Measurements from ENCODE around the gene RAP1GAP2.
A peak's percentile ranks its signal among the peaks of the same experiment; 100 is the strongest.
"Not testable (repeated sequence)": the region's sequence is repeated elsewhere in the genome, so short reads cannot be mapped to it uniquely, and the experiment has no call there.

RAP1GAP2 gene

GRCh38 chr17:3073850-3074249 is 277.6 kb downstream of the RAP1GAP2 start:
- not testable (repeated sequence) for H3K9ac ChIP-seq (ENCODE audit: low read length); H3K9me3 ChIP-seq (ENCODE audit: low read length); H4K20me1 ChIP-seq (ENCODE audit: insufficient read depth, low read length); H3K27ac ChIP-seq (ENCODE audit: low read depth, low read length, poor library complexity, severe bottlenecking); H3F3A ChIP-seq (ENCODE audit: insufficient read depth, low read length); H2AFZ ChIP-seq (ENCODE audit: low read length); H3K4me2 ChIP-seq (ENCODE audit: low read length); H3K4me1 ChIP-seq (ENCODE audit: insufficient read depth, low read length, severe bottlenecking); H3K27me3 ChIP-seq (ENCODE audit: insufficient read depth, low read length); H3K36me3 ChIP-seq (ENCODE audit: insufficient read depth, low read length); H3K9me2 ChIP-seq (ENCODE audit: low read depth, low read length); H3K4me3 ChIP-seq (ENCODE audit: low read depth, low read length, poor library complexity, severe bottlenecking); H3K79me2 ChIP-seq (ENCODE audit: insufficient read depth, low read length)
- TF ChIP-seq, protein P1, sequence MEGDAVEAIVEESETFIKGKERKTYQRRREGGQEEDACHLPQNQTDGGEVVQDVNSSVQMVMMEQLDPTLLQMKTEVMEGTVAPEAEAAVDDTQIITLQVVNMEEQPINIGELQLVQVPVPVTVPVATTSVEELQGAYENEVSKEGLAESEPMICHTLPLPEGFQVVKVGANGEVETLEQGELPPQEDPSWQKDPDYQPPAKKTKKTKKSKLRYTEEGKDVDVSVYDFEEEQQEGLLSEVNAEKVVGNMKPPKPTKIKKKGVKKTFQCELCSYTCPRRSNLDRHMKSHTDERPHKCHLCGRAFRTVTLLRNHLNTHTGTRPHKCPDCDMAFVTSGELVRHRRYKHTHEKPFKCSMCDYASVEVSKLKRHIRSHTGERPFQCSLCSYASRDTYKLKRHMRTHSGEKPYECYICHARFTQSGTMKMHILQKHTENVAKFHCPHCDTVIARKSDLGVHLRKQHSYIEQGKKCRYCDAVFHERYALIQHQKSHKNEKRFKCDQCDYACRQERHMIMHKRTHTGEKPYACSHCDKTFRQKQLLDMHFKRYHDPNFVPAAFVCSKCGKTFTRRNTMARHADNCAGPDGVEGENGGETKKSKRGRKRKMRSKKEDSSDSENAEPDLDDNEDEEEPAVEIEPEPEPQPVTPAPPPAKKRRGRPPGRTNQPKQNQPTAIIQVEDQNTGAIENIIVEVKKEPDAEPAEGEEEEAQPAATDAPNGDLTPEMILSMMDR (IDR thresholded peaks at IDR 0.05; ENCODE audit: low read length), result peak; percentile 32; the same call in 1 of the 2 replicates

All from OCI-LY1 (cell line).